IPS-15b (cell line): ENCODE data around the gene TNNI3.
A peak's percentile ranks its signal among the peaks of the same experiment; 100 is the strongest.
"Not testable (repeated sequence)": the region's sequence is repeated elsewhere in the genome, so short reads cannot be mapped to it uniquely, and the experiment has no call there.

Experiments
- H3K27me3 ChIP-seq: one replicate; pipeline ENCODE4 v1.6.1; 2013; ENCODE audit warnings: low read length; ENCODE audit not compliant: control insufficient read depth, insufficient read depth
- H3K36me3 ChIP-seq: one replicate; pipeline ENCODE4 v1.6.1; 2013; ENCODE audit warnings: low read length; ENCODE audit not compliant: control insufficient read depth, insufficient read depth
- H3K4me1 ChIP-seq: one replicate; pipeline ENCODE4 v1.6.1; 2013; ENCODE audit warnings: mild to moderate bottlenecking, low read length; ENCODE audit not compliant: control insufficient read depth, insufficient read depth
- H3K4me3 ChIP-seq: one replicate; pipeline ENCODE4 v1.5.1; 2013; ENCODE audit warnings: low read depth, low read length
- H3K9ac ChIP-seq: one replicate; pipeline ENCODE4 v1.6.1; 2013; ENCODE audit warnings: low read depth, mild to moderate bottlenecking, low read length
- H3K9me3 ChIP-seq: one replicate; pipeline ENCODE4 v1.6.1; 2013; ENCODE audit warnings: mild to moderate bottlenecking, low read length; ENCODE audit not compliant: control insufficient read depth, insufficient read depth

The TNNI3 gene

DNA sequence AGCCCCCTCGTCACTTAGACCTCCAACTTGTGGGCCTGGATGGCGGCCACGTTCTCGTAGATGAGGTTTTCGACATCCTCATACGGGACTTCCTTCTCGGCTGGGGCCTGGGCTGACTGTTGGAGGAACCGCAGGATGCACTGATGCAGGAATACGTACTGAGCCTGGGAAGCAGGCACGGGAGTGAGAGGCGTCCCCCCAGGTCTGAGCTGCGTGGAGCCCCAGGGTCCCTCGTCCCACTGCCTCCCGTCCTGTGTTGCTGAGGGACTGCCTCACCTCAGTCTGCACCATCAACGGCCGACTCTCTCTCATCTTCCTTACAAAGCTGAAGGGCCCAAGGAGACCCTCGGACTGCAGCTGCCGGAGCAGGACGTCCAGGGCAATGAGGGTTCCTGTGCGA is 24.2 kb upstream of the TNNI3 start:
- Histone ChIP-seq H3K4me3 (no peak overlapping the region), H3K9ac (no peak overlapping the region), H3K9me3 (no peaks in the 10 kb centered on the region), H3K36me3 (no peaks in the 10 kb centered on the region), H3K4me1 (no peaks in the 10 kb centered on the region), H3K27me3 (peaks cover 23% of the 10 kb centered on the region)

DNA sequence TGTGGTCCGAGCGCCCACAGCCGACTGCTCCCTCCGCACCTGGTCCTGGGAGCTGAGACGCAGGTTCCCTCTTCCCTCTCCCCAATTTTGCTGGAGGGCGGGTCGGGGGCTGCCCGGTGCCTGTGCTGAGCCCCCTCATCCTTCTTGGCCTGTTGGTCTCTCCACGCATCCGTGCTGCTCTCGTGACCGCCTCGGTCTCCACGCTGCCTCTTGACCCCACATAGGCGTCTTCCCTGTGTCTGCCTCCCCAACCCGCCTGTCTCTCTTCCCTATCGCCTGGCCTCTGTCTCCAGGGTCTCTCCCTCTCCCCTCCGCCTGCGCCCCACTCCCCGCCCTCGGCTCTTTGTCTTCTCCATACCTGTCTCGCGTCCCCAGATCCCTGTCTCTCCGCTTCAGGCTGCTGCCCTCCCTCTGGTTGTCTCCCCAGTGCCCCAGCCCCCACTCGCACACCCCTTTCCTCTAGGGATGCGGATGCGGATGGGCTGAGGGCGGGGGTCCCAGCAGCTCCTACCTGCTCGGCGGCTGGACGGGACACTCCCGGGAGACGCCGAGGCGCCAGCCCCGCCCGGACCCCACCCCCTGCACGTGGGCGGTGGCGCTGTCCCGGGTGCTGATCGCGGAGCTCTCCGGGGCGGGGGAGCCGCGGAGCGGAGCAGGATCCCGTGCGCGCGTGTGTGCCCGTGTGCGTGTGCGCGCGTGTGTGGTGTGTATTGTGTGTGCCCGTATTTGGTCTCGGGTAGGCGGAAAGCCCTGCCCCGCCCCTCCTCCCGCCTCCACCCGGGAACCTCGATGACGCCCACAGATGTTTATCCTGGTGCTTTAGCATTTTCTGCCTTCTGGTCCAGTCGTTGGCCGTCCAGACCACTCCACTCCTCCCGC is 22.3 kb upstream of the TNNI3 start, which contains the start of gene SYT5:
Gene SYT5 (minus strand): TSS at position 684 of the 879 bp plus-strand sequence. CDS start 1,248 bp downstream, outside the sequence.
- Histone ChIP-seq H3K27me3 (peaks cover 37% of the 10 kb centered on the region), H3K36me3 (no peaks in the 10 kb centered on the region), H3K9ac (no peak within 1 kb of the TSS), H3K4me3 (peak within 1 kb of the TSS; percentile 80), H3K9me3 (no peaks in the 10 kb centered on the region), H3K4me1 (peaks cover 4% of the 10 kb centered on the region)

DNA sequence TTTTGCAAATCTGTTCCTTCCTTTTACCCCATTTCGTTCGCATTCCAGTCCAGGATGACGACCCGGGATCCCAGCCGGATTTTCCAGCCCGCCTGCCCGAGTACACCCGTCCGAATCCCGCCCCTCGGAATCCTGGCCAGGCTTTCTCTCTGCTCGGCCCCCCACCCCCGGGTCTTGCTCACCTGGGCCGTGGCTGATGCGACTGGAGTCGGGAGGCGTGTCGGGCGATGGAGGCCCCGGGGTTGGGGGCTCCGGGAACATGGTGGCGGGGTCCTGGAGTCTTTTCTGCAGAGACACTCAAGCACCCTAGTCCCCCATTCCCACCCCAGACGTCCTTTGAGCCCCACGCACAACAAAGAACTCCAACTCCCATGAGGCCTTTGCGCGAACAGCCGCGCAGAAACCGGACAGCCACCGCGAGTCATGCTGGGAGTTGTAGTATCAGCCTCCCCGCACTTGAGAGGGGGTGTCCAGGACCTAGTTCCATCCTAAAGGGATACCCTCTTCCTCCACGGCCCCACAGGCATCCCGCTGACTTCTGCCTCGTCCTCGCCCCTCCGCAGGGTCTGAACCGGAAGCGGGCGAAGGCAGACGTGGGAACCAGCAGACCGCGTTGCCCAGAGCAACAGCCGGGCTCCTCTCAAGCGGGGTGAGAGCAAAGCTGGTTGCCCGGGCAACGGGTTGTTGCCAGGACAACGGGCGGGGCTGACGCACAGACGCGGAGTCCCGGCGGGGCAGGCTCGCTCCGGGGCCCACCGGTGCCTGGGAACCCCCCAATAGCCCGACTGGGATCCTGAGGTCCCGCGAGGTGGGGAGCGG is 21.5 kb upstream of the TNNI3 start:
- H3K36me3 ChIP-seq, result no peaks in the 10 kb centered on the region
- peak overlapping the region; percentile 80 for H3K4me3 ChIP-seq

DNA sequence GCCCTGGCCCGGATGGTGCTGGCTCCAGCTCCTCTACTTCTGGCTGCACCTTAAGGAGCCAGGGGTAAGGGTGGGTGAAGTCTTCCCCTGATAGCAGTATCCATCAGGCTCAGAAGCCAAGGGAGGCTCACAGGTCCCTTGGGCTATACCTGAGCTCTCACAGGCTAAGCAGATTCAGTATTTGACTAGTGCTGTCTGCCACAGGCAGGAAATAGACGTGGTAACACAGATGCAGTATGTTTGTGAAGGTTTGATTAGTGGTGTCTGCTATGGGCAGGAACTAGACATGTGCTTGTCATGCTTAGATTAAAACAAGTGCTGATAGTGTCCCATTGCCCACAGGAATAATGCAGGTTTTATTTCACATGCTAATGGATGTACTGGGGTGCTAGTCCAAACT is 18.5 kb upstream of the TNNI3 start:
- H3K4me3 ChIP-seq, result peak overlapping the region; percentile 73
- peaks cover 46% of the 10 kb centered on the region for H3K27me3 ChIP-seq
- no peaks in the 10 kb centered on the region for H3K9me3 ChIP-seq
- no peak overlapping the region for H3K9ac ChIP-seq
- H3K4me1 ChIP-seq, result peaks cover 7% of the 10 kb centered on the region
- no peaks in the 10 kb centered on the region for H3K36me3 ChIP-seq

More for the DNA sequence above, 21.5 kb upstream of the TNNI3 start:
- H3K4me1 ChIP-seq, result peaks cover 4% of the 10 kb centered on the region
- H3K9me3 ChIP-seq, result no peaks in the 10 kb centered on the region
- peaks cover 39% of the 10 kb centered on the region for H3K27me3 ChIP-seq
- H3K9ac ChIP-seq, result no peak overlapping the region

- H3K4me3 ChIP-seq, result peak overlapping the region; percentile 73
- H3K4me1 ChIP-seq, result peaks cover 7% of the 10 kb centered on the region
- no peaks in the 10 kb centered on the region for H3K9me3 ChIP-seq
- H3K36me3 ChIP-seq, result no peaks in the 10 kb centered on the region
- peak overlapping the region; percentile 37 for H3K9ac ChIP-seq
- peaks cover 43% of the 10 kb centered on the region for H3K27me3 ChIP-seq
Observed at GRCh38 chr19:55175117-55175867, 17.8 kb upstream of the TNNI3 start.

- no peaks in the 10 kb centered on the region for H3K9me3 ChIP-seq
- H3K4me1 ChIP-seq, result peaks cover 7% of the 10 kb centered on the region
- H3K9ac ChIP-seq, result no peak overlapping the region
- H3K36me3 ChIP-seq, result no peaks in the 10 kb centered on the region
- H3K4me3 ChIP-seq, result peak overlapping the region; percentile 73
- peaks cover 46% of the 10 kb centered on the region for H3K27me3 ChIP-seq
Observed at GRCh38 chr19:55174425-55175116, 17.0 kb upstream of the TNNI3 start.

DNA sequence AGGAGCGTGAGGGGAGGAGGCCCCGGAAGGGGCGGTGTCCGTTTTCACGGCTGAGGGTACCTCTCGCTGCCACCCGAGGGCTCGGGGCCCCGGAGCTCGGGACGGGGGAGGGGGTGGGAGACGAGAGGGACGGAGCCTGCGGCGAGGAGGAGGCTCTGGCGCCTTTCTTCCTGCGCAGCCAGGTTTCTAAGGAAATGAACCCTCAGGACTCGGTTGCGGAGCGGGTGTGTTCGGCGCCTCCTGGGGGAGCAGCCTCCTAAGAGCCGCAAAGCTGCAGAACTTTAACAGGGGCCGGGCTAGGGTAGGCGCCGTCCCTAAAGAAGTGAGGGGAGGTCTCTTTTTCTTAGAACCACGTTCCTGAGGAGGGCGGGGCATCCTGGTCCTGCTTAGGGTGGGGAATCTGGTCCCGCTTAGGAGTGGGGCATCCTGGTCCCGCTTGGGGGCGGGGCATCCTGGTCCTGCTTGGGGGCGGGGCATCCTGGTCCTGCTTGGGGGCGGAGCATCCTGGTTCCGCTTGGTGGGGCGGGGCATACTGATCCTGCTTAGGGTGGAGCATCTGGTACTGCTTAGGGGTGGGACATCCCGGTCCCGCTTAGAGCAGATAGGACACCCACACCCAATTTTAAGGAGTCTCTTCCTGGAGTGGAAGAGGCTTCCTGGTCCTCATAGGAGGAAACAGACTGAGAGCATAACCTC is 16.3 kb upstream of the TNNI3 start:
- Histone ChIP-seq H3K4me3 (peak overlapping the region; percentile 73), H3K27me3 (peaks cover 50% of the 10 kb centered on the region), H3K4me1 (peaks cover 7% of the 10 kb centered on the region), H3K9ac (no peak overlapping the region), H3K36me3 (no peaks in the 10 kb centered on the region), H3K9me3 (no peaks in the 10 kb centered on the region)

GRCh38 chr19:55173186-55173713 is 15.7 kb upstream of the TNNI3 start:
- no peaks in the 10 kb centered on the region for H3K36me3 ChIP-seq
- no peaks in the 10 kb centered on the region for H3K9me3 ChIP-seq
- H3K4me3 ChIP-seq, result peak overlapping the region; percentile 73
- peaks cover 50% of the 10 kb centered on the region for H3K27me3 ChIP-seq
- peaks cover 7% of the 10 kb centered on the region for H3K4me1 ChIP-seq
- no peak overlapping the region for H3K9ac ChIP-seq

- H3K27me3 ChIP-seq, result peaks cover 52% of the 10 kb centered on the region
- no peaks in the 10 kb centered on the region for H3K9me3 ChIP-seq
- H3K4me1 ChIP-seq, result peaks cover 7% of the 10 kb centered on the region
- H3K4me3 ChIP-seq, result peak overlapping the region; percentile 73
- no peak overlapping the region for H3K9ac ChIP-seq
- no peaks in the 10 kb centered on the region for H3K36me3 ChIP-seq
Observed at GRCh38 chr19:55172741-55173140, 15.2 kb upstream of the TNNI3 start.

DNA sequence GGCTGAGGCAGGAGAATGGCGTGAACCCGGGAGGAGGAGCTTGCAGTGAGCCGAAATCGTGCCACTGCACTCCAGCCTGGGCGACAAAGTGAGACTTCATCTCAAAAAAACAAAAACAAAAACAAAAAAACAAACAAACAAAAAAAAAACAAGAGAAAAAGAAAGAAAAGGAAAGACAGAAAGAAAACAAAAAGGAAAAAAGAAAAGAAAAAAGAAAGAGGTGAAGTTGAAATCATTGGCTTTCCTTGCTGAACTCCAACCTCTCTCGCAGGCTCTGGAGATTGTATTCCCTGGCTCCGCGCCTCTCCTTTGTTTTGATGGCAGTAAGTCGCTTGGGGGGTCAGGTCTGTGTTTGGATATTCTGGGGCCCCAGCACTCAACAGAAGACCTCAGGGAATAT is 14.8 kb upstream of the TNNI3 start:
- H3K36me3 ChIP-seq, H3K9ac ChIP-seq, H3K4me1 ChIP-seq, H3K9me3 ChIP-seq: not testable (repeated sequence)
- Histone ChIP-seq H3K4me3 (peak overlapping the region; percentile 73), H3K27me3 (peaks cover 56% of the 10 kb centered on the region)
